ENCODE measurements around the gene INO80C.

Gene INO80C

DNA sequence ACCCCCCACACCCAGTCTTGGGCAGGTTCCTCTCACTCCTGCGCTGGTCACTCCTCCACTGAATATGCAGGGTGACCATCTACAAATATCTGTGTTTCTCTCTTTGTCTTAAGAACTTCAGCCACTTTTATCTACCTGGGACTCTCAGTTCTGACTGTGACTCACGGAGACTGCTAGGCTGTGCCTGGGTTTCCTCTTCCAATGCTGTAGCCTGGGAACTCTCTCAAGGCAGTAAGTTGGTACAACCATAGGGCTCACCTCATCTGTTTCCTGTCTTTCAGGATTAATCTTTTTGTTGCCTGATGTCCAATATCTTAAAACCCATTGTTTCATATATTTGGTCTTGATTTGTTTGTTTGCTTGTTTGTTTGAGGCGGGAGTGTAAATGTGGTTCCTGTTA, 73.4 kb downstream of the INO80C start:
- no peak for DNase-seq (ENCODE audit: low spot score)

- DNase-seq (ENCODE audit: low spot score) = no peak
Observed at GRCh38 chr18:35422237-35422636, 75.5 kb downstream of the INO80C start.

GRCh38 chr18:35418610-35419009, 79.2 kb downstream of the INO80C start:
- DNase-seq (ENCODE audit: low spot score) = no peak
